ENCODE measurements around the gene IPO13.

Gene IPO13

GRCh38 chr1:43938383-43938782 is 8.4 kb upstream of the IPO13 start:
- H3K9me3 ChIP-seq (ENCODE audit: insufficient read depth, low read length): no peaks in the 10 kb centered on the region
- no peaks in the 10 kb centered on the region for H3F3A ChIP-seq (ENCODE audit: insufficient read depth)
- H2AFZ ChIP-seq (ENCODE audit: low read depth, low read length, severe bottlenecking): no peak overlapping the region
- H3K4me3 ChIP-seq (ENCODE audit: insufficient read depth, low read length, poor library complexity, severe bottlenecking): no peak overlapping the region
- no peak for TF ChIP-seq EZH2phosphoT487 (conservative IDR thresholded peaks at IDR 0.05; ENCODE audit: low read length)
- TF ChIP-seq CTCF (IDR thresholded peaks at IDR 0.05; ENCODE audit: insufficient read depth, low read length, poor library complexity, severe bottlenecking): no peak
- H3K9ac ChIP-seq (ENCODE audit: low read length): no peak overlapping the region
- no peaks in the 10 kb centered on the region for H3K9me2 ChIP-seq (replicated peaks; ENCODE audit: insufficient read depth, low read length)
- H3K79me2 ChIP-seq (ENCODE audit: insufficient read depth, low read length): no peaks in the 10 kb centered on the region
- no peaks in the 10 kb centered on the region for H3K27me3 ChIP-seq (ENCODE audit: low read length)
- H3K4me2 ChIP-seq (ENCODE audit: low read depth, low read length, poor library complexity, severe bottlenecking): no peak overlapping the region
- no peaks in the 10 kb centered on the region for H4K20me1 ChIP-seq (ENCODE audit: low read depth, low read length)
- H3K27ac ChIP-seq (ENCODE audit: low read depth, low read length): no peak overlapping the region
- H3K36me3 ChIP-seq (ENCODE audit: low read length): no peaks in the 10 kb centered on the region

GRCh38 chr1:43938892-43939587 is 7.7 kb upstream of the IPO13 start:
- H3K4me2 ChIP-seq (ENCODE audit: low read depth, low read length, poor library complexity, severe bottlenecking): no peak overlapping the region
- H3K27me3 ChIP-seq (ENCODE audit: low read length): no peaks in the 10 kb centered on the region
- H3K9me2 ChIP-seq (replicated peaks; ENCODE audit: insufficient read depth, low read length): no peaks in the 10 kb centered on the region

GRCh38 chr1:43942411-43942810 is 4.3 kb upstream of the IPO13 start:
- H3K9me3 ChIP-seq (ENCODE audit: insufficient read depth, low read length): no peaks in the 10 kb centered on the region
- H3K27me3 ChIP-seq (ENCODE audit: low read length): no peaks in the 10 kb centered on the region
- TF ChIP-seq CTCF (IDR thresholded peaks at IDR 0.05; ENCODE audit: insufficient read depth, low read length, poor library complexity, severe bottlenecking) (no peak), EZH2phosphoT487 (conservative IDR thresholded peaks at IDR 0.05; ENCODE audit: low read length) (no peak)
- H3F3A ChIP-seq (ENCODE audit: insufficient read depth): no peaks in the 10 kb centered on the region
- H3K4me2 ChIP-seq (ENCODE audit: low read depth, low read length, poor library complexity, severe bottlenecking): no peak overlapping the region
- no peak overlapping the region for H3K9ac ChIP-seq (ENCODE audit: low read length)
- H3K4me3 ChIP-seq (ENCODE audit: insufficient read depth, low read length, poor library complexity, severe bottlenecking): no peak overlapping the region
- no peak overlapping the region for H3K27ac ChIP-seq (ENCODE audit: low read depth, low read length)
- peaks cover 20% of the 10 kb centered on the region; the same call in 1 of the 2 replicates for H3K79me2 ChIP-seq (ENCODE audit: insufficient read depth, low read length)
- no peaks in the 10 kb centered on the region for H3K36me3 ChIP-seq (ENCODE audit: low read length)
- H3K9me2 ChIP-seq (replicated peaks; ENCODE audit: insufficient read depth, low read length): no peaks in the 10 kb centered on the region
- no peaks in the 10 kb centered on the region for H4K20me1 ChIP-seq (ENCODE audit: low read depth, low read length)
- no peak overlapping the region for H2AFZ ChIP-seq (ENCODE audit: low read depth, low read length, severe bottlenecking)

More at GRCh38 chr1:43938892-43939587, 7.7 kb upstream of the IPO13 start:
- Histone ChIP-seq H3K36me3 (ENCODE audit: low read length) (no peaks in the 10 kb centered on the region), H3K4me3 (ENCODE audit: insufficient read depth, low read length, poor library complexity, severe bottlenecking) (no peak overlapping the region), H3K9me3 (ENCODE audit: insufficient read depth, low read length) (no peaks in the 10 kb centered on the region), H4K20me1 (ENCODE audit: low read depth, low read length) (no peaks in the 10 kb centered on the region), H3K9ac (ENCODE audit: low read length) (no peak overlapping the region), H2AFZ (ENCODE audit: low read depth, low read length, severe bottlenecking) (no peak overlapping the region), H3F3A (ENCODE audit: insufficient read depth) (no peaks in the 10 kb centered on the region), H3K79me2 (ENCODE audit: insufficient read depth, low read length) (no peaks in the 10 kb centered on the region), H3K27ac (ENCODE audit: low read depth, low read length) (no peak overlapping the region)
- TF ChIP-seq CTCF (IDR thresholded peaks at IDR 0.05; ENCODE audit: insufficient read depth, low read length, poor library complexity, severe bottlenecking) (no peak), EZH2phosphoT487 (conservative IDR thresholded peaks at IDR 0.05; ENCODE audit: low read length) (no peak)

All from SU-DHL-6 (cell line).